Transverse colon (tissue), 3 donors: ENCODE results near the gene VSTM1.
"Not testable (repeated sequence)": the region's sequence is repeated elsewhere in the genome, so short reads cannot be mapped to it uniquely, and the experiment has no call there.

Experiments
- CTCF ChIP-seq, 5 experiments: fragments of 200-600 bp in 3 of 5; fragments of 450-650 bp in 2 of 5; sonication (generic) in 3 of 5; IDR thresholded peaks; 1 replicate in 2 of 5; 2 replicates in 3 of 5; pipeline ENCODE4 v1.5.1; 2016 to 2017; ENCODE audit warnings: antibody characterized with exemption in 5 of 5, inconsistent platforms in 3 of 5, mild to moderate bottlenecking in 2 of 5, moderate library complexity in 1 of 5
- POLR2A ChIP-seq: fragments of 450-650 bp; IDR thresholded peaks from one replicate; pipeline ENCODE4 v1.6.1; 2016; ENCODE audit warnings: antibody characterized with exemption, mild to moderate bottlenecking, moderate library complexity

GRCh38 chr19:54099903-54100255, 36.2 kb upstream of the VSTM1 start:
- not testable (repeated sequence) for TF ChIP-seq POLR2A; CTCF (IDR thresholded peaks at IDR 0.05)
